ELF-1 (cell line): ENCODE data around the gene ADGRG7.

Experiments
- DNase-seq: peaks from one replicate; pipeline ENCODE4 v3.0.0-alpha.2; 2016; ENCODE audit warnings: low read depth, low spot score

Gene ADGRG7

DNA sequence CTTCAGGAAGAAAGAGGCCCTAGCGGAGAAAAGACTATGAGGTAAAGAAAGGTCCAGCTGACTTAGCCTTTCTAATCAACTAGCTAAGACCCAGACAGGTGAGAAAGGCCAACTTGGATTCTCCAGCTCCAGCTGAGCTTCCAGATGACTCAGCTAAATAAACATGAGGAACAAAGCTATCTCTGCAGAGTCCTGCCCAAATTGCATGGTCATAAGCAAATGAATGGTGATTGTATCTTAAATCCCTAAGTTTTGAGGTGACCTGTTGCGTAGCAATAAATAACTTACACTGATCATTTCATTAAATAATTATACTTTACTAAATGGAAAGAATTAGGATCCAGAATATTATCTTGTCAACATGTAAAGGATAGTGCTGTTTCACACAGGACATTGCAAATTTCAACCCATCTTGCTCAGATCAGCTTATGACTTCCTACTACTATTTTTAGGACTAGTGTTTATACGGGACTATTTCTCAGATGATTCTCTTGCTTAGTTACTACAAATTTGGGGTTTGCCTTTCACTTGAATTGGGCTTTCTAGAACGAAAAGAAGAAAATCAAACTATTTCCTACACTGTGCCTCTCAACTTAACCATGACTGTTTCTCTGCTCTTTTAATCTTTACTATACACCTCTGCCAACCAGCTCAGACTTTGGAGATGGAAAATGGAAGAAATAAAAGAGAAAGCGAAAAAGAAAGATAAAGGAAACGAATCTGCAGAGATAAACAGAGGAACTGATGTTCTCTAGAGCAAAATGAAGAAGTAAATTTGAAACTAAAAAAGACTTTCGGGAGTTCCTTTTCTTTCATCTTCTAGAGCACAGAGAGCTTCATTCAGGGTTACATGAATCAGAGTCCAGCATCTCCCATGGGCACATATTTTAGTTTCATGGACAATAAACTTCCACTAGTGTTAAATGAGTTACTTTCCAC lies 6.6 kb upstream of the ADGRG7 start:
- DNase-seq, result peak; percentile 23

DNA sequence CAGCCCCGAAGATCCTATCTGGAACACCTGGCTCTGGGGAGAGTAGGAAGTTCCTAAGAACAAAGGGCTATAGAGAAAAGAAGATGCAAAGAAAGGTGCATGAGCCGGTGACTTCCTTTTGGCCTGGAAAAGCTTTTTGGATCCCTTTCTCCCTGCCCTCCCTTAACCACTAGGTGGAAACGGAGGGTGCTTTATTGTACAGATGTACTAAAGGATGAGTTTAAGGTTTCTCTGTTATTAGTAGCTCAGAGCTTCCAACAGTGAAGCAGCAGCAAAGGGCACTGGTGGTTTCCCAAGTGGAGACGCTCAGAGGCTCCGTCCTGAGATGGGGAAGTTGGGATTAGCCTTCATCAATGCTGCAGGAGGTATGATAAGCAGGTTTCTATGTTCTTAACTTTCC lies 5.9 kb upstream of the ADGRG7 start:
- DNase-seq, result peak; percentile 51

DNA sequence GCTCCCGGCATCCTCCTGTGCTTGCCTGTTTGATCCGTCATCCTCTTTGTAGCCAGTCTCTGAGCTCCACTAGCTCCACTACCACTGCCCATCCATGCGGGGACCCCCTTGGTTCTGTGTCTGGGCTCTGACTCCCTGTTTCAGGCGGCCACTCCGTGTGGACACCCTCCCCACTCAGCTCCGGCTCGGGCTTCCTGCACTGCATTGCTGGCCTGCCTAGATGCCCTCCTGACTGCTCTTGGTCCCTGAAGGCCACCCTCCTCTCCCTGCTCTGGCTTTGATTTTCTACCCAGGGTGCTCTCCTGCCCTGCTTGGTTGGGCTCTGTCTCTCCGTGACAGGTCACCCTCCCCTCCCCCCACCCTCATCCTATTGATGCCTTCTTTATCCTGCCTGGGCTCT lies 4.0 kb upstream of the ADGRG7 start:
- DNase-seq, result peak; percentile 8

- no peak for DNase-seq
Observed at GRCh38 chr3:100606894-100607512, 2.4 kb upstream of the ADGRG7 start.

DNA sequence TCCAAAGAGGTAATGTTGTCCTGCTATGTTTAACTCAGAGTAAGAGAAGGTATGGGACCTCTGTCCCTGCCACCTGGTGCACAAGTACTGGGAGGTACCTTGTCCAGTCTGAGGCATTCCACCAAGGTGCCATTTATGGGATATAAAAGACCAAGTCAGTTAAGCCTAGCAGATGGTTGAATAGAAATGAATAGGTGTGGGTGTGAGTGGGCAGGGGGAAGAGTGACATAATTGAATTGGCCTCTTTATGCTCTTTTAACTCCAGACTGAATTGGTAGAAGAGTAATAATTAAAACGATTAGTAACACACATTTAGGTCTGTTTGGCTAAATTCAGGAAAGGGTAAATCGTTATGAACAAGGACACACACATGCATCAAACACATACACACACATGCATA lies 562 bp downstream of the ADGRG7 start:
- DNase-seq, result no peak

DNA sequence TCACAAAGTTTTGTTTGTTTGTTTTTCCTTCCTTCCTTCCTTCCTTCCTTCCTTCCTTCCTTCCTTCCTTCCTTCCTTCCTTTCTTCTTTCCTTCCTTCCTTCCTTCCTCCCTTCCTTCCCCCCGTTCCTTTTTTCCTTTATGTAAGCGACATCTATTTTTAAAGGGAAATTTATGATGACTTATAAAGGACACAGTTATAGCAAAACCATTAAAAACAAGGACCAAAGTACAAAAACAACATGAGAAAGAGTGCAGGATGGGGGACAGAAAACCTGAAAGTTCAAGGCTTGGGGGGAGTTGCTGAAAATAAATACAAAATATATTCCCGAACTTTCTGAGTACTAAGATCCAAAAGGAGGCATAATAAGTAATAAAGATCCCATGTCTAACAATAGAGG lies 1.8 kb downstream of the ADGRG7 start:
- no peak for DNase-seq

DNA sequence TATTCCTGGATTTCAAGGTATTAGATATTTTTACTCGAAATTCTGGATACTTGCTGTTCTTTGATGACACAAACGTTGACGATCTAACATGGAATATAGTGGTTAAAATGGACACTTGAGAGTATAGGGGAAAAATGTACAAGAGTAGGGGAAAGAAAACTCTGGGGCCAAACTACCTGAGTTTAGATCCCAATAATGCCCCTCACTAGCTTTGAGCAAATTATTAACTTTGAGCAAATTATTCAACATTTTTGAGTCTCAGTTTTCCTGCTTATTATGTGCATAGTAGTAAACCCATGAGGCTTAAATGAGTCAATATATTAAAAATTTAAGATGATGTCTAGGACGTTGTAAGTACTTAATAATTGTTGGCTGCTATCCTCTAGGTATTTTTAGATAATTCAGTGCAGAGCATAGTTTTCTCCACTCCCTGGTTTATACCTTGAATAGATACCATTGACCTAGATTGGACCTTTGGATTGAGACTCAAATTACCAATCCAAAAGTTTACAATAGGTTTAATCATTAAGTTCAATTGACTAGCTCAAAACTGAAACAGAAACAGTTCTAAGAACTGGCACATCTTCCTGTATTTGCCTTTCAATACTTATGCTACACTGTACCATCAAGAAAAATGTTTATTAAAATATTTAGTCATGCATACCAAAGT lies 4.5 kb downstream of the ADGRG7 start:
- no peak for DNase-seq

DNA sequence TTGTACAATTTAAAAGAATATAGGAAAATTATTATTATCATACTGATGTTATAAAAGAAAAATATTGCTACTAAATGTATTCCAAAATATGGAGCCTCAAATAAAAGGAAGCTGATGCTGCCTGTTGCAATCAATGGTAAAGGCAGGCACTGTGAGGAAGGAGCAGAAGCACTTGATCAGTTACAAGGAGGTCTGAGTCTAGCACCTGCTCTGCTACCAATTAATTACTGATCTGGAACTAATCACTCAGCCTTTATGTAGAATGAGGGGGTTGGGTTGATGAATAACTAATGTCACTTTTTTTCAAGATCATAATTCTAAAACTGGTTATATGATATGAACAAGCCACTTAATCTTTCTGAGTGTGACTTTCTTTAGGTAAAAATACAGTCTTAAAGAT lies 5.5 kb downstream of the ADGRG7 start:
- DNase-seq, result no peak

DNA sequence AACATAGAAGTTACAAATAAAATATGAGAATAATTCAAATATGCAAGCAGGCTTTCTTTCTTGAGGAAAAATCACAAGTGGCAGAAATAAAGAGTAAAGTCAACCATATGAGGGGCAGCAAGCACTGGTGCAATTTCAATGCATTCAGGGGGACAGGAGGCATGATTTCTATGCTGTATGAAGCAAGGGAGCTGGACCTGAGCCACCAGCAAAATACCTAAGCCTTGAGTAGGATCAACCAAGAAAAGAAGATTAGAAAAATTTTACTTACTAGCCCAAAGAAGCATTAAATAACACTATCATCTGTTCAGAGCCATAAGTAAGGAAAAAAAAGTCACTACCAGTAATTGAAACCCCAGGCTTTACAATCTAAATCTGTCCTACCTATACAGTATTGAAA lies 6.3 kb downstream of the ADGRG7 start:
- DNase-seq, result no peak

DNA sequence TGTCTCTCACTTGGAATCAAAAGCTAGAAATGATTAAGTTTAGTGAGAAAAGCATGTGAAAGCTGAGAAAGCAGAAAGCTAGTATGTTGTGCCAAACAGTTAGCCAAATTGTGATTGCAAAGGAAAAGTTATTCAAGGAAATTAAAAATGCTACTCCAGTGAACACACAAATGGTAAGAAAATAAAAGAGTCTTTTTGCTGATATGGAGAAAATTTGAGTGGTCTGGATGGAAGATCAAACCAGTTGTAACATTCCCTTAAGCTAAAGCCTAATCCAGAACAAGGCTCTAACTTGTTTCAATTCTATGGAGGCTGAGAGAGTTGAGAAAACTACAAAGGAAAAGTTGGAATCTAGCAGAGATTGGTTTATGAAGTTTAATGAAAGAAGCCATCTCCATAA lies 11.8 kb downstream of the ADGRG7 start:
- DNase-seq, result no peak

DNA sequence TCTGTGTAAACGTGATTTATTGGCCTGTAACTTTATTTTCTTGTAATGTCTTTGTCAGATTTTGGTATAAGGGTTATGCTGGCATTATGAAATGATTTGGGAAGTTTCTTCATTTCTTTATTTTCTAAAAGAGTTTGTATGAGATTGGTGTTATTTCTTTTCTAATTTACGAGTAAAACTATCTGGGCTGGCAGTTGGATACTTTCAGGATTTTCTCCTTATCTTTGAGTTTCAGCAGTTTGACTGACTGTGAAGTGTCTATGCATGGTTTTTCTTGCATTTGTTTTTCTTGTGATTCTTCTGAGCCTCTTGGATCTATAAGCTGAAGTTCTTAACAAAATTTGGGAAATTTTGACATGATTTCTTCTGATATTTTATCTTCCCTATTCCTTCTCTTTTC lies 18.1 kb downstream of the ADGRG7 start:
- DNase-seq, result no peak

- no peak for DNase-seq
Observed at GRCh38 chr3:100629421-100630127, 20.2 kb downstream of the ADGRG7 start.

- DNase-seq, result no peak
Observed at GRCh38 chr3:100630664-100631063, 21.3 kb downstream of the ADGRG7 start.

DNA sequence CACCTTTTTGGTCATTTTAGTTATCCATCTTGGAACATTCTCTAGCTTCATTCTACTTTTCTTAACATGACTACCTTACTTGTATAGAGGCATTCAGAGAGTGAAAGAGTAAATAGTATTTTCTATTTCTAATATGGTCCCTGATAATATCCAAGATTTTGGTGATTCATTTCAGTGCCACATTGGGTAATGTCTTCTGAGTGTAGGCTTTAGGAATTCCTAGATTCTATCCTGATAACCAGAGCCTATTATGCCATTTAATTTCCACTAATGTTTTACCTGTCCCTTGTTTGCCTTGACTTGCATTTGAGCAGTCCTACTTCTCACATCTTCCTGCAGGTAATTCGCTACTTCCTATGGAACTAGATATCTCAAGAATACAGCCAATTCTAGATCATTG lies 21.8 kb downstream of the ADGRG7 start:
- no peak for DNase-seq

GRCh38 chr3:100634493-100635272 lies 25.3 kb downstream of the ADGRG7 start:
- peak; percentile 23 for DNase-seq

GRCh38 chr3:100635273-100635701 lies 25.9 kb downstream of the ADGRG7 start:
- DNase-seq, result no peak

DNA sequence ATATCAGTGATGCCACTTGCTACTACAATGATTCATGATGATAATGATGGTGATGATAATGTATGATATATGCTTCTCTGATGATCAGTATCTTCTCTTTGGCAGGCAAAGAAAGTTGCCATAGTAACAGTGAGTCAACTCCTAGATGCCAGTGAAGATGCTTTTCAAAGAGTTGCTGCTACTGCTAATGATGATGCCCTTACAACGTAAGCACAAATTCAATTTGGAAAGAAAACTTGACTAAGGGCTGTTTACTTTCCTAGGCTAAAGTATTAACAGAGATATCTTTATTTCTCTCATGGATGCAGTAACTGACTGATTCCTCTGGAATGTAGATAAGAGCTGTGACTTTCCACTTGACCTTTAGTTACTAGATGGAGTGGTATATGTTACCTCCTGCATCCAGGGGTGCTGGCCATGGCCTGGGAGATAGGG lies 27.8 kb downstream of the ADGRG7 start:
- no peak for DNase-seq

DNA sequence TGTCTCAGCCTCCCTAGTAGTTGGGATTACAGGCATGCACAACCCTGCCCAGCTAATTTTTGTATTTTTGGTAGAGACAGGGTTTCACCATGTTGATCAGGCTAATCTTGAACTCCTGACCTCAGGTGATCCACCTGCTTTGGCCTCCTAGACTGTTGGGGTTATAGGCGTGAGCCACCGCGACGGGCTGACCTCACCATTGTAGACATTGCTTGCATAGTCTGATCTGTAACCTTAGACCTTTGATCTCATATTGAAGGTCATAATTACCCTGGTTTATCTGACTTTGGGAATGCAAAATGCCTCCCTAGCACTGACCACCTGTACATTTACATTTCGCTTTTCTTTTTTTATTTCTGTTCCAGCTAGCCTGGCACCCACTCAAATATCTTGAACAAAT lies 31.2 kb downstream of the ADGRG7 start:
- no peak for DNase-seq

DNA sequence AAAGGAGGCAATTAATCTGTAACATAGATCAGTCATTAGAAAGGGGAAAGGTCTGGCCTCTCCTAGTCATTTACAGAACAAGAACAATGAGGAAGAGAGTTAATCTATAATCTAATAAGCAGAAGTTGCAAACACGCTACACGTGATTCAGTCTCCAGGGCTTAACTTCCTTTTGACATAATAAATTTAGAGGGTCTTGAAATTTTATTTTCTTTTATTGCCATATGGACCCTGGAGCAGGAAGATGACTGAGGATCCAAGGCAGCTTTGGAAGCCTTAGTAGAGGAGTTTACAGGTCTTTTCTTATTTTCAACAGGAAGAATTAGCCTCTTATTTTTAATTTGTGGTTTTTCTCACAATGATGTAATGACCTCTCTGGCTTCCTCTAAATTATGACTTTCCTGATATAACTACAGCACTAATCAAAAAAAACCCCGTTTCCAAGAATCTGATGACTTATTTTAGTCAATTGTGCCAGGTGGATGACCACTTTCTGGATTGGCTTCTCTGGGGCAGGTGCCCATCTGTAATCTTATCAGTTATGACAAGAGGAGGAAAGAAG lies 32.2 kb downstream of the ADGRG7 start:
- no peak for DNase-seq

DNA sequence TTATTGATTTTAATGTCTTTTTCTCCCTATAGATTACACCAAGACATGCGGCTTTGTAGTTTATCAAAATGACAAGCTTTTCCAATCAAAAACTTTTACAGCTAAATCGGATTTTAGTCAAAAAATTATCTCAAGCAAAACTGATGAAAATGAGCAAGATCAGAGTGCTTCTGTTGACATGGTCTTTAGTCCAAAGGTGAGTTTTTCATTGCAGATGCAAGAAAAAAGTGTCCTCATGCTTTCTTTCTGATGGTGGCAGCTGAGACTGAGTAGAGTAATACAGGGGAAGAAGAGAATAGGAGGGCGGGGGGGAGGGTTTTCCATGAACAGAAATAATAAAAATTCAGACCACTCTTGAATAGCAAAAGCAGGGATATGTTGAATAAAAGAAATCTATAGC lies 36.5 kb downstream of the ADGRG7 start:
- no peak for DNase-seq

DNA sequence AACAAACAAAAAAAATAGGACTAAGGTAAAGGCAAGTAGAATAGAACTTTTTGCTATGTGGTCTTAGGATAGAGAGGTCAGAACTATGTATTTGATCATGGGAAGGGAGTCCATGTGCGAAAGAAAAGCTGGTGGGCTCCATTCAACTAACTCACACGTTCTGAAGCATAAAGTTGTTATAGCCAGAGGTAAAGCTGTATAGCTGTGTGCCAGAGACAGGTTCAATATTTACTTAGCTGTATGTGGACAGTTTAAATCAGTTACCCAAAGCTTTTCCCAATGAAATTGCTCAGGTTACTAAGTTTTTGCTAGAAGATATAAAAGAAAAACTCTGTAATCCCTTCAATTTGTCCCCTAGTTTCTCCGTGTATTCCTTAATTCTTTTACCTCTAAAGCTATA lies 37.8 kb downstream of the ADGRG7 start:
- no peak for DNase-seq
